PC-9 (cell line): Measurements from ENCODE around the gene GNA15. TPM values are rescaled to one million over a fixed set of nuclear protein-coding genes. Genes with fewer than 3 reads are reported as not detected.
"Not testable (repeated sequence)": the region's sequence is repeated elsewhere in the genome, so short reads cannot be mapped to it uniquely, and the experiment has no call there.

Experiments
- BruUV-seq: library from RNA; stranded (reverse); fragments of 400-500 nt; replicated peaks from 2 replicates; lab custom pipeline; 2021; lab: Mats Ljungman, UMichigan
- CTCF ChIA-PET: fragments of 300-600 bp; sonication (Branson Sonifier 250); formaldehyde crosslinking; loops from one replicate; lab custom pipeline; 2022; ENCODE audit warnings: antibody characterized with exemption; lab: Charles Lee
- POLR2A ChIA-PET: fragments of 300-600 bp; sonication (Branson Sonifier 250); formaldehyde crosslinking; loops from one replicate; lab custom pipeline; 2022; ENCODE audit warnings: antibody characterized with exemption; ENCODE audit not compliant: unreplicated experiment; lab: Charles Lee
- DNase-seq, 2 experiments: peaks; one replicate each; pipeline versions ENCODE4 v3.0.0 to v3.0.0-alpha.2; 2015 to 2022; ENCODE audit warnings: mixed read lengths in 1 of 2
- H2AFZ ChIP-seq: fragments of 200-600 bp; sonication (generic); 2 replicates; pipeline ENCODE4 v1.8.1; 2017; ENCODE audit warnings: antibody characterized with exemption
- H3F3A ChIP-seq: fragments of 200-600 bp; sonication (generic); 2 replicates; pipeline ENCODE4 v1.8.1; 2017; ENCODE audit warnings: antibody characterized with exemption, mild to moderate bottlenecking, low read depth; ENCODE audit not compliant: insufficient read depth
- H3K27ac ChIP-seq: fragments of 200-600 bp; sonication (generic); 2 replicates; pipeline ENCODE4 v1.6.1; 2016; ENCODE audit warnings: mixed run types
- H3K27me3 ChIP-seq: fragments of 200-600 bp; sonication (generic); 2 replicates; pipeline ENCODE4 v1.6.1; 2016; ENCODE audit warnings: low read depth, mixed run types; ENCODE audit not compliant: insufficient read depth
- H3K36me3 ChIP-seq: fragments of 200-600 bp; sonication (generic); 2 replicates; pipeline ENCODE4 v1.6.1; 2016; ENCODE audit warnings: low read depth, mixed run types
- H3K4me1 ChIP-seq: fragments of 200-600 bp; sonication (generic); replicated peaks from 2 replicates; pipeline ENCODE4 v1.6.1; 2016; ENCODE audit warnings: mixed run types; ENCODE audit not compliant: insufficient read depth
- H3K4me2 ChIP-seq: fragments of 200-600 bp; sonication (generic); 2 replicates; pipeline ENCODE4 v1.6.1; 2017; ENCODE audit warnings: mixed run types
- H3K4me3 ChIP-seq: fragments of 200-600 bp; sonication (generic); 2 replicates; pipeline ENCODE4 v1.6.1; 2016; ENCODE audit warnings: mixed run types
- H3K79me2 ChIP-seq: fragments of 200-600 bp; sonication (generic); 2 replicates; pipeline ENCODE4 v1.6.1; 2017; ENCODE audit warnings: low read depth, mixed run types
- H3K9me2 ChIP-seq: fragments of 200-600 bp; sonication (generic); 2 replicates; pipeline ENCODE4 v1.8.1; 2017; ENCODE audit warnings: mild to moderate bottlenecking; ENCODE audit not compliant: insufficient read depth
- H3K9me3 ChIP-seq: fragments of 200-600 bp; sonication (generic); 2 replicates; pipeline ENCODE4 v1.8.1; 2016; ENCODE audit warnings: low read depth; ENCODE audit not compliant: insufficient read depth
- H4K20me1 ChIP-seq: fragments of 200-600 bp; sonication (generic); 2 replicates; pipeline ENCODE4 v1.8.1; 2017; ENCODE audit not compliant: insufficient read depth
- EZH2 ChIP-seq: fragments of 200-600 bp; sonication (generic); IDR thresholded peaks from 2 replicates; pipeline ENCODE4 v1.8.0; 2017; ENCODE audit warnings: antibody characterized with exemption, low read depth
- intact Hi-C: fragments of 100-400 bp; cut with micrococcal nuclease; formaldehyde crosslinking; loops from one replicate; pipeline ENCODE4 v1.10.0; 2022; ENCODE audit not compliant: unreplicated experiment
- total RNA-seq: library from RNA; stranded (reverse); gene quantifications from 2 replicates; pipeline ENCODE4 v1.2.3, GENCODE V29; 2021
- TF ChIP-seq, protein P1 (sequence below): fragments of 200-600 bp; sonication (generic); conservative IDR thresholded peaks from 2 replicates; pipeline ENCODE4 v1.6.1; 2017; ENCODE audit warnings: mixed run types, antibody characterized with exemption, mild to moderate bottlenecking, moderate library complexity

The GNA15 gene
- total RNA-seq, 1 experiment from 2014 or later, result 14.2 TPM

GRCh38 chr19:3167533-3168272 lies 31.9 kb downstream of the GNA15 start:
- POLR2A ChIA-PET, result interaction anchor here (0.7 kb wide), 1 partner anchor 1152 kb away, joined by 3 read pairs; no protein-coding TSS in a partner anchor
- CTCF ChIA-PET, result no interaction called here
- Histone ChIP-seq H4K20me1 (no peaks in the 10 kb centered on the region), H3F3A (no peaks in the 10 kb centered on the region), H3K27ac (no peak overlapping the region), H3K27me3 (no peaks in the 10 kb centered on the region), H3K79me2 (no peaks in the 10 kb centered on the region), H3K4me1 (no peaks in the 10 kb centered on the region), H3K4me3 (no peak overlapping the region), H3K9me2 (no peaks in the 10 kb centered on the region), H2AFZ (no peak overlapping the region), H3K4me2 (no peak overlapping the region), H3K36me3 (no peaks in the 10 kb centered on the region), H3K9me3 (no peaks in the 10 kb centered on the region)
- no TSS peak for BruUV-seq
- intact Hi-C loops, result no loop called here
- TF ChIP-seq, protein P1, sequence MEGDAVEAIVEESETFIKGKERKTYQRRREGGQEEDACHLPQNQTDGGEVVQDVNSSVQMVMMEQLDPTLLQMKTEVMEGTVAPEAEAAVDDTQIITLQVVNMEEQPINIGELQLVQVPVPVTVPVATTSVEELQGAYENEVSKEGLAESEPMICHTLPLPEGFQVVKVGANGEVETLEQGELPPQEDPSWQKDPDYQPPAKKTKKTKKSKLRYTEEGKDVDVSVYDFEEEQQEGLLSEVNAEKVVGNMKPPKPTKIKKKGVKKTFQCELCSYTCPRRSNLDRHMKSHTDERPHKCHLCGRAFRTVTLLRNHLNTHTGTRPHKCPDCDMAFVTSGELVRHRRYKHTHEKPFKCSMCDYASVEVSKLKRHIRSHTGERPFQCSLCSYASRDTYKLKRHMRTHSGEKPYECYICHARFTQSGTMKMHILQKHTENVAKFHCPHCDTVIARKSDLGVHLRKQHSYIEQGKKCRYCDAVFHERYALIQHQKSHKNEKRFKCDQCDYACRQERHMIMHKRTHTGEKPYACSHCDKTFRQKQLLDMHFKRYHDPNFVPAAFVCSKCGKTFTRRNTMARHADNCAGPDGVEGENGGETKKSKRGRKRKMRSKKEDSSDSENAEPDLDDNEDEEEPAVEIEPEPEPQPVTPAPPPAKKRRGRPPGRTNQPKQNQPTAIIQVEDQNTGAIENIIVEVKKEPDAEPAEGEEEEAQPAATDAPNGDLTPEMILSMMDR, result no peak
- no peak for TF ChIP-seq EZH2
- no peak for DNase-seq

DNA sequence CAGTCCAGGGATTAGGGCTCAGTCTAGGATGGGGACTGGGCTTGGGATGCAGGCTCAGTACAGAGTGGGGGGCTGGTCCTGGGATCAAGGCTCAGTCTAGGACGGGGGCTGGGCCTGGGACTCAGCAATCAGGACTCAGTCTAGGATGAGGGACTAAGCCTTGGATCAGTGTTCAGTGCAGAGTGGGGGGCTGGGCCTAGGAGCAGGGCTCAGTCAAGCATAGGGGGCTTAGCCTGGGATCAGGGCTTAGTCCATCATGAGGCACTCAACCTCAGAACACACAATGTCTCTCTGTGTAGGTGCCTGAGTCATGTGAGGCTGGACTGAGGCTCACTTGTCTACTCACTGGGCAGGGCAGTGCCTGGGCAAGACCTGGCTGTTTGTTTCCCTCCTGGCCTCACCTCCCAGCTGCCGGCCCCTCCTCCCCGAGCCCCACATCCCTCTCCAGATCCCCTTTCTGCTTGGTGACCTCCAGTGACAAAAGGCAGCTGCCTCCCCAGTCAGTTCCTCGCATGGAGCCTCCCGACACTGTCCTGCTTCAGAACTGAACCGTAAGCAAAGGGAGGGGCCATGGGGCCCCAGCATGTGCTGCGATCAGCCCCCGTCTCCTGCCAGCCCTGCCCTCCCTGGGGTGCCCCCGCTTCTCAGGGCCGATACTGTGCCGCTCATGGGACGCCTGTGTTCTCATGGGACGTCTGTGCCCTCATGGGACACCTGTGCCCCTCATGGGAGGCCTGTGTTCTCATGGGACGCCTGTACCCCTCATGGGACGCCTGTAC lies 36.2 kb downstream of the GNA15 start:
- ChIA-PET POLR2A (interaction anchor here (0.7 kb wide), 1 partner anchor 35 kb away, joined by 8 read pairs; no protein-coding TSS in a partner anchor), CTCF (no interaction called here)
- no peaks in the 10 kb centered on the region for H3K27me3 ChIP-seq
- DNase-seq, result no peak
- no peaks in the 10 kb centered on the region for H3K79me2 ChIP-seq
- H3K27ac ChIP-seq, result no peak overlapping the region
- H3K9me2 ChIP-seq, result no peaks in the 10 kb centered on the region
- no peaks in the 10 kb centered on the region for H3K9me3 ChIP-seq
- H3K4me2 ChIP-seq, result no peak overlapping the region
- intact Hi-C loops, result no loop called here
- H3F3A ChIP-seq, result peaks cover 10% of the 10 kb centered on the region; the same call in 1 of the 2 replicates
- no peaks in the 10 kb centered on the region for H4K20me1 ChIP-seq
- no peak overlapping the region for H2AFZ ChIP-seq
- BruUV-seq, result no TSS peak
- peaks cover 16% of the 10 kb centered on the region for H3K4me1 ChIP-seq
- H3K4me3 ChIP-seq, result no peak overlapping the region
- TF ChIP-seq, protein P1, result no peak
- TF ChIP-seq EZH2, result no peak
- no peaks in the 10 kb centered on the region for H3K36me3 ChIP-seq

DNA sequence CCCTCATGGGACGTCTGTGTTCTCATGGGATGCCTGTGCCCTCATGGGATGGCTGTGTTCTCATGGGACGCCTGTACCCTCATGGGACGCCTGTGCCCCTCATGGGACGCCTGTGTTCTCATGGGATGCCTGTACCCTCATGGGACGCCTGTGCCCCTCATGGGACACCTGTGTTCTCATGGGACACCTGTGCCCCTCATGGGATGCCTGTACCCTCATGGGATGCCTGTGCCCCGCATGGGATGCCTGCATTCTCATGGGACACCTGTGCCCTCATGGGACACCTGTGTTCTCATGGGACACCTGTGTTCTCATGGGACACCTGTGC lies 36.8 kb downstream of the GNA15 start:
- H4K20me1 ChIP-seq, CTCF ChIA-PET, DNase-seq, H3K9me2 ChIP-seq, POLR2A ChIA-PET, H3K27me3 ChIP-seq, H3F3A ChIP-seq, intact Hi-C loops, H3K36me3 ChIP-seq, BruUV-seq, H3K27ac ChIP-seq, H3K9me3 ChIP-seq, H3K4me2 ChIP-seq, H3K4me3 ChIP-seq, H2AFZ ChIP-seq, H3K79me2 ChIP-seq: not testable (repeated sequence)
- peaks cover 21% of the 10 kb centered on the region for H3K4me1 ChIP-seq
